Fibroblast of lung (primary cell): ENCODE measurements around the gene GLA. TPM values are rescaled to one million over a fixed set of nuclear protein-coding genes. Genes with fewer than 3 reads are reported as not detected.
A peak's percentile ranks its signal among the peaks of the same experiment; 100 is the strongest.

Experiments used
- DNase-seq, 2 donors: peaks; one replicate each; pipeline versions ENCODE4 v3.0.0 to v3.0.0-alpha.2; 2010; ENCODE audit warnings: low read depth in 2 of 2
- H2AFZ ChIP-seq: 2 replicates; pipeline ENCODE4 v1.5.1; 2012; ENCODE audit warnings: low read length, control low read depth, inconsistent platforms
- H3K27ac ChIP-seq: 2 replicates; pipeline ENCODE4 v1.5.1; 2011; ENCODE audit warnings: low read length, control low read depth; ENCODE audit not compliant: insufficient read depth
- H3K27me3 ChIP-seq: 2 replicates; pipeline ENCODE4 v1.5.1; 2011; ENCODE audit warnings: mild to moderate bottlenecking, low read length; ENCODE audit not compliant: control insufficient read depth, insufficient read depth
- H3K36me3 ChIP-seq: 2 replicates; pipeline ENCODE4 v1.5.1; 2011; ENCODE audit warnings: low read length; ENCODE audit not compliant: control insufficient read depth, insufficient read depth
- H3K4me1 ChIP-seq: 2 replicates; pipeline ENCODE4 v1.5.1; 2011; ENCODE audit warnings: low read length; ENCODE audit not compliant: control insufficient read depth, insufficient read depth; ENCODE audit errors: extremely low read depth
- H3K4me2 ChIP-seq: 2 replicates; pipeline ENCODE4 v1.5.1; 2011; ENCODE audit warnings: low read length, control low read depth; ENCODE audit not compliant: insufficient read depth; ENCODE audit errors: extremely low read depth
- H3K4me3 ChIP-seq, 4 experiments: fragments of 200-600 bp in 1 of 4; sonication (generic) in 1 of 4; replicated peaks in 1 of 4; 2 replicates each; pipeline ENCODE4 v1.5.1; 2011 to 2016; ENCODE audit warnings: low read length in 4 of 4, low read depth in 3 of 4, mild to moderate bottlenecking in 3 of 4, control low read depth in 2 of 4, inconsistent platforms in 1 of 4, mixed read lengths in 1 of 4; ENCODE audit not compliant: insufficient read depth in 1 of 4; ENCODE audit errors: control extremely low read depth in 1 of 4
- H3K79me2 ChIP-seq: 2 replicates; pipeline ENCODE4 v1.5.1; 2012; ENCODE audit warnings: mild to moderate bottlenecking, low read length, inconsistent platforms; ENCODE audit not compliant: control insufficient read depth, insufficient read depth
- H3K9ac ChIP-seq: 2 replicates; pipeline ENCODE4 v1.5.1; 2011; ENCODE audit warnings: mild to moderate bottlenecking, low read length, control low read depth; ENCODE audit not compliant: insufficient read depth
- H3K9me3 ChIP-seq: 2 replicates; pipeline ENCODE4 v1.5.1; 2012; ENCODE audit warnings: low read depth, low read length; ENCODE audit not compliant: control insufficient read depth, insufficient read depth
- H4K20me1 ChIP-seq: 2 replicates; pipeline ENCODE4 v1.5.1; 2011; ENCODE audit warnings: low read length; ENCODE audit not compliant: control insufficient read depth, insufficient read depth; ENCODE audit errors: extremely low read depth
- CTCF ChIP-seq, 2 donors: IDR thresholded peaks in 1 of 2; conservative IDR thresholded peaks in 1 of 2; 1 replicate in 1 of 2; 2 replicates in 1 of 2; pipeline ENCODE4 v1.5.1; 2011 to 2012; ENCODE audit warnings: low read length in 2 of 2, control low read depth in 1 of 2, inconsistent platforms in 1 of 2, low read depth in 1 of 2, mild to moderate bottlenecking in 1 of 2
- EZH2 ChIP-seq: IDR thresholded peaks from 2 replicates; pipeline ENCODE4 v1.5.1; 2012; ENCODE audit warnings: low read length, control low read depth, mild to moderate bottlenecking; ENCODE audit errors: missing control alignments
- polyA plus RNA-seq, 2 donors: library from polyadenylated mRNA; depleted of rRNA in 1 of 2; stranded (reverse) in 1 of 2; unstranded in 1 of 2; fragments of >200 nt; gene quantifications; 2 replicates each; pipeline ENCODE4 v1.2.1, GENCODE V29; 2011 to 2012; ENCODE audit warnings: missing spikeins in 1 of 2
- total RNA-seq: library from RNA; depleted of rRNA; stranded (reverse); fragments of >200 nt; gene quantifications from 2 replicates; pipeline ENCODE4 v1.2.1, GENCODE V29; 2014

The GLA gene
- total and polyA plus RNA-seq, 2 donors (not counting 1 experiment from before 2014, with no cell fraction given) = 19.3 to 23.1 TPM

DNA sequence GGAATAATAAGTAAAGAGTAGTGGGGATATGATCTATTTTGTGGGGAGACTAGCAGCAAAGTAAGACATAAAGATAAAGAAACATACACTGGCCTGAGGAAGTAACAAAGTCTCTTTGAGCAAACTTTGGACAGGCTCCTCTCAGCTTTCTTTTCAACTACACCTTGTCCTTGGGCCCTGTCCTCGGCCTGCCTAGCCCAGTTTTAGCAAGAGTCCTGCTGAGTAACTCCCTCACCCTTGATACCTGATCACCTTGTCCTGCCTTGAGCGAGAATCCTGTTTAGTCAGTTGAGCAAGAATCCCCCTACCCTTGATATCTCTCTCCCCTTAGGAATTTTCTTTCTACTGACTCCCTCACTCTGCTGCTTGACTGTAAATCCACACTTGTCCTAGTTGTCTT is 11.8 kb upstream of the GLA start:
- DNase-seq = no peak
- H3K4me2 ChIP-seq = no peak overlapping the region
- no peaks in the 10 kb centered on the region for H3K79me2 ChIP-seq
- no peaks in the 10 kb centered on the region for H3K27me3 ChIP-seq
- H3K9me3 ChIP-seq = no peaks in the 10 kb centered on the region
- H3K4me3 ChIP-seq = no peak overlapping the region
- H3K4me1 ChIP-seq = no peaks in the 10 kb centered on the region
- TF ChIP-seq EZH2 (no peak), CTCF (conservative IDR thresholded peaks at IDR 0.05 in 1 of 2, IDR thresholded peaks at IDR 0.05 in 1 of 2; ENCODE audit: low read depth in 1 of 2, low read length in 2 of 2) (no peak)
- H3K27ac ChIP-seq = no peak overlapping the region
- H4K20me1 ChIP-seq = no peaks in the 10 kb centered on the region
- no peak overlapping the region for H2AFZ ChIP-seq
- no peaks in the 10 kb centered on the region for H3K36me3 ChIP-seq
- H3K9ac ChIP-seq = no peak overlapping the region

- peak overlapping the region; percentile 82 for H3K9ac ChIP-seq
- peak; percentile 36 to 42 for DNase-seq
These were observed 10.5 kb upstream of the GLA start for GRCh38 chrX:101417981-101418841.

More at GRCh38 chrX:101417981-101418841, 10.5 kb upstream of the GLA start:
- no peaks in the 10 kb centered on the region for H3K9me3 ChIP-seq
- no peaks in the 10 kb centered on the region for H4K20me1 ChIP-seq
- no peaks in the 10 kb centered on the region for H3K36me3 ChIP-seq
- H3K27me3 ChIP-seq = no peaks in the 10 kb centered on the region
- peak overlapping the region; percentile 36 to 63 (median 44) for H3K4me3 ChIP-seq
- H3K27ac ChIP-seq = peak overlapping the region; percentile 81
- no peak for TF ChIP-seq CTCF (conservative IDR thresholded peaks at IDR 0.05 in 1 of 2, IDR thresholded peaks at IDR 0.05 in 1 of 2; ENCODE audit: low read depth in 1 of 2, low read length in 2 of 2)
- TF ChIP-seq EZH2 = no peak
- peak overlapping the region; percentile 11 for H3K4me2 ChIP-seq
- H2AFZ ChIP-seq = peak overlapping the region; percentile 69
- H3K4me1 ChIP-seq = no peaks in the 10 kb centered on the region
- H3K79me2 ChIP-seq = no peaks in the 10 kb centered on the region
